ENCODE results near the gene KCNA4.
"Not testable (repeated sequence)": the region's sequence is repeated elsewhere in the genome, so short reads cannot be mapped to it uniquely, and the experiment has no call there.

Gene KCNA4

GRCh38 chr11:29996016-29996415 lies 20.8 kb downstream of the KCNA4 start:
- DNase-seq (ENCODE audit: low spot score), result no peak

GRCh38 chr11:29989174-29989970 lies 27.5 kb downstream of the KCNA4 start:
- DNase-seq (ENCODE audit: low spot score), result no peak

- DNase-seq (ENCODE audit: low spot score), result no peak
These were observed 31.6 kb downstream of the KCNA4 start for GRCh38 chr11:29985248-29985647.

GRCh38 chr11:29984544-29984943 lies 32.3 kb downstream of the KCNA4 start:
- DNase-seq (ENCODE audit: low spot score), result no peak

GRCh38 chr11:29978549-29978948 lies 38.3 kb downstream of the KCNA4 start:
- DNase-seq (ENCODE audit: low spot score), result no peak

- DNase-seq (ENCODE audit: low spot score), result not testable (repeated sequence)
These were observed 41.2 kb downstream of the KCNA4 start for GRCh38 chr11:29975580-29975979.

GRCh38 chr11:29963796-29964195 lies 53.0 kb downstream of the KCNA4 start:
- no peak for DNase-seq (ENCODE audit: low spot score)

- no peak for DNase-seq (ENCODE audit: low spot score)
These were observed 53.8 kb downstream of the KCNA4 start for GRCh38 chr11:29963036-29963435.

GRCh38 chr11:29962243-29962642 lies 54.6 kb downstream of the KCNA4 start:
- DNase-seq (ENCODE audit: low spot score), result no peak
